HepG2 (cell line): ENCODE results near the gene RAB20. TPM values are rescaled to one million over a fixed set of nuclear protein-coding genes. Genes with fewer than 3 reads are reported as not detected.
"Not testable (repeated sequence)": the region's sequence is repeated elsewhere in the genome, so short reads cannot be mapped to it uniquely, and the experiment has no call there.

ENCODE experiments used
- ATAC-seq: fragments of 200-7000 bp; cut with Tn5 transposase; 3 replicates; pipeline ENCODE4 v1.9.1; 2020; ENCODE audit warnings: mild to moderate bottlenecking, moderate library complexity
- BruUV-seq: library from RNA; stranded (reverse); fragments of 400-500 nt; replicated peaks from 2 replicates; lab custom pipeline; 2021; lab: Mats Ljungman, UMichigan
- CTCF ChIA-PET: fragments of 300-600 bp; formaldehyde crosslinking; extraction: SDS; loops from one replicate; lab custom pipeline; 2021; ENCODE audit warnings: low total read pairs, inconsistent platforms, low intra/inter-chr PET ratio; lab: Yijun Ruan, JAX
- POLR2A ChIA-PET: fragments of 350-600 bp; sonication (Branson Sonifier 250); formaldehyde crosslinking; loops from one replicate; lab custom pipeline; 2020; ENCODE audit warnings: antibody characterized with exemption, inconsistent platforms; lab: Yijun Ruan, JAX
- DNase-seq: peaks from one replicate; pipeline ENCODE4 v3.0.0-alpha.2; 2015; ENCODE audit warnings: low spot score
- FAIRE-seq: peaks from 3 replicates; lab custom pipeline; 2011; peaks lifted over from hg19 to GRCh38; lab: Jason Lieb, UNC
- H2AFZ ChIP-seq: one replicate; pipeline ENCODE4 v1.6.1; 2011; ENCODE audit warnings: low read length, inconsistent platforms
- H3K27ac ChIP-seq: fragments of 300-600 bp; 3 replicates; pipeline ENCODE4 v1.8.0; 2011; ENCODE audit warnings: mixed run types, mild to moderate bottlenecking, mixed read lengths, low read length, inconsistent platforms; ENCODE audit not compliant: insufficient read depth; ENCODE audit errors: extremely low read length
- H3K27me3 ChIP-seq, 2 experiments: fragments of 200-600 bp in 1 of 2; 2 replicates in 1 of 2; 3 replicates in 1 of 2; pipeline versions ENCODE4 v1.6.0 to v1.8.0; 2011; ENCODE audit warnings: low read length in 2 of 2, mild to moderate bottlenecking in 2 of 2, moderate library complexity in 2 of 2, inconsistent platforms in 1 of 2; ENCODE audit not compliant: insufficient read depth in 2 of 2, control insufficient read depth in 1 of 2
- H3K36me3 ChIP-seq, 2 experiments: fragments of 200-600 bp in 1 of 2; replicated peaks in 1 of 2; 2 replicates in 1 of 2; 3 replicates in 1 of 2; pipeline versions ENCODE4 v1.5.1 to v1.8.0; 2011; ENCODE audit warnings: low read length in 2 of 2, inconsistent platforms in 1 of 2; ENCODE audit not compliant: insufficient read depth in 2 of 2, control insufficient read depth in 1 of 2
- H3K4me1 ChIP-seq: 2 replicates; pipeline ENCODE4 v1.5.1; 2012; ENCODE audit warnings: low read length, inconsistent platforms; ENCODE audit not compliant: insufficient read depth
- H3K4me2 ChIP-seq: 2 replicates; pipeline ENCODE4 v1.6.0; 2011; ENCODE audit warnings: low read depth, low read length, inconsistent platforms
- H3K4me3 ChIP-seq, 3 experiments: fragments of 200-600 bp in 1 of 3; sonication (generic), shearing (Covaris generic) in 1 of 3; replicated peaks in 1 of 3; 2 replicates each; pipeline ENCODE4 v1.5.1; 2011 to 2016; ENCODE audit warnings: low read length in 3 of 3, inconsistent platforms in 2 of 3, low read depth in 2 of 3, mild to moderate bottlenecking in 2 of 3, control low read depth in 1 of 3, mixed read lengths in 1 of 3; ENCODE audit not compliant: insufficient read depth in 1 of 3
- H3K79me2 ChIP-seq: one replicate; pipeline ENCODE4 v1.6.1; 2011; ENCODE audit warnings: low read length, inconsistent platforms; ENCODE audit not compliant: insufficient read depth
- H3K9ac ChIP-seq: 2 replicates; pipeline ENCODE4 v1.6.0; 2011; ENCODE audit warnings: mild to moderate bottlenecking, low read depth, low read length, inconsistent platforms; ENCODE audit not compliant: insufficient read depth
- H3K9me3 ChIP-seq: 2 replicates; pipeline ENCODE4 v1.5.1; 2012; ENCODE audit warnings: mild to moderate bottlenecking, low read length
- H4K20me1 ChIP-seq: 2 replicates; pipeline ENCODE4 v1.6.0; 2011; ENCODE audit warnings: inconsistent platforms, mild to moderate bottlenecking, low read length, moderate library complexity; ENCODE audit not compliant: insufficient read depth
- DNMT3B ChIP-seq: conservative IDR thresholded peaks from 2 replicates; pipeline ENCODE4 v1.6.1; 2016; ENCODE audit warnings: missing biosample characterization, control low read depth
- NFKBIZ ChIP-seq: IDR thresholded peaks from 2 replicates; pipeline ENCODE4 v1.6.1; 2018; ENCODE audit warnings: missing genetic modification reagents, missing compliant biosample characterization
- NR2F1 ChIP-seq, 2 experiments: fragments of 450-650 bp in 1 of 2; formaldehyde crosslinking in 1 of 2; IDR thresholded peaks; 2 replicates each; pipeline versions ENCODE4 v1.5.0 to v1.6.1; 2016 to 2020; ENCODE audit warnings: mild to moderate bottlenecking in 1 of 2, missing compliant biosample characterization in 1 of 2, missing genetic modification reagents in 1 of 2, moderate library complexity in 1 of 2
- YEATS2 ChIP-seq: sonication (generic); formaldehyde crosslinking; IDR thresholded peaks from 2 replicates; pipeline ENCODE4 v1.4.0; 2020; ENCODE audit warnings: missing genetic modification reagents, borderline replicate concordance
- ZNF496 ChIP-seq: sonication (generic); formaldehyde crosslinking; IDR thresholded peaks from 2 replicates; pipeline ENCODE4 v1.8.1; 2023; ENCODE audit warnings: mild to moderate bottlenecking, moderate library complexity, missing genetic modification reagents; ENCODE audit not compliant: insufficient replicate concordance
- WGBS: methylation state at CpG from one replicate; pipeline ENCODE4 v1.1.6; 2017; ENCODE audit warnings: low lambda C conversion rate; 5-methylcytosine and 5-hydroxymethylcytosine counted together
- in situ Hi-C: cut with HindIII; loops from 2 replicates; pipeline ENCODE4 v1.10.0; 2017; ENCODE audit warnings: low pct_unique_long_range_greater_than_20kb; ENCODE audit not compliant: extremely low pct_ligation_motif_present
- intact Hi-C: fragments of 100-400 bp; cut with micrococcal nuclease; formaldehyde crosslinking; loops from one replicate; pipeline ENCODE4 v1.10.0; 2022; ENCODE audit not compliant: unreplicated experiment
- polyA plus RNA-seq, 8 experiments: library from polyadenylated mRNA; depleted of rRNA in 3 of 8; stranded (reverse) in 7 of 8; unstranded in 1 of 8; fragments of >200 nt; fragmentation: Illumina TruSeq in 4 of 8; extraction: Trizol in 4 of 8; gene quantifications; 2 replicates each; pipeline versions ENCODE4 v1.2.1 to v1.2.3, GENCODE V29; 2011 to 2016; ENCODE audit warnings: low read depth in 4 of 8, missing spikeins in 1 of 8, mixed read lengths in 1 of 8; ENCODE audit not compliant: insufficient read depth in 1 of 8
- total RNA-seq, 5 experiments: library from RNA; depleted of rRNA; stranded (reverse); fragments of >200 nt; fragmentation: Illumina TruSeq; extraction: Trizol; gene quantifications; 2 replicates each; pipeline ENCODE4 v1.2.3, GENCODE V29; 2016; ENCODE audit warnings: low read depth in 1 of 5
- TF ChIP-seq, protein P1 (sequence below): sonication (generic); formaldehyde crosslinking; IDR thresholded peaks from 2 replicates; pipeline ENCODE4 v1.5.0; 2020; ENCODE audit warnings: missing genetic modification reagents
- TF ChIP-seq, protein P2 (sequence below): sonication (generic); formaldehyde crosslinking; conservative IDR thresholded peaks from 2 replicates; pipeline ENCODE4 v1.8.1; 2023; ENCODE audit warnings: missing genetic modification reagents
- TF ChIP-seq, protein P3 (sequence below): IDR thresholded peaks from 2 replicates; pipeline ENCODE4 v1.6.1; 2012; ENCODE audit warnings: low read length, improper control_type of control experiment
- TF ChIP-seq, protein P4 (sequence below), 2 experiments: sonication (generic) in 1 of 2; formaldehyde crosslinking in 1 of 2; IDR thresholded peaks; 2 replicates each; pipeline versions ENCODE4 v1.5.1 to v1.6.1; 2011 to 2020; ENCODE audit warnings: borderline replicate concordance in 1 of 2, low read depth in 1 of 2, low read length in 1 of 2, mild to moderate bottlenecking in 1 of 2, missing genetic modification reagents in 1 of 2, moderate library complexity in 1 of 2

Gene RAB20
- total and polyA plus RNA-seq, 2 of the 13 experiments (the other 11 are each of a cell fraction or from before 2014, with no cell fraction given): 15.6 to 30.5 TPM

DNA sequence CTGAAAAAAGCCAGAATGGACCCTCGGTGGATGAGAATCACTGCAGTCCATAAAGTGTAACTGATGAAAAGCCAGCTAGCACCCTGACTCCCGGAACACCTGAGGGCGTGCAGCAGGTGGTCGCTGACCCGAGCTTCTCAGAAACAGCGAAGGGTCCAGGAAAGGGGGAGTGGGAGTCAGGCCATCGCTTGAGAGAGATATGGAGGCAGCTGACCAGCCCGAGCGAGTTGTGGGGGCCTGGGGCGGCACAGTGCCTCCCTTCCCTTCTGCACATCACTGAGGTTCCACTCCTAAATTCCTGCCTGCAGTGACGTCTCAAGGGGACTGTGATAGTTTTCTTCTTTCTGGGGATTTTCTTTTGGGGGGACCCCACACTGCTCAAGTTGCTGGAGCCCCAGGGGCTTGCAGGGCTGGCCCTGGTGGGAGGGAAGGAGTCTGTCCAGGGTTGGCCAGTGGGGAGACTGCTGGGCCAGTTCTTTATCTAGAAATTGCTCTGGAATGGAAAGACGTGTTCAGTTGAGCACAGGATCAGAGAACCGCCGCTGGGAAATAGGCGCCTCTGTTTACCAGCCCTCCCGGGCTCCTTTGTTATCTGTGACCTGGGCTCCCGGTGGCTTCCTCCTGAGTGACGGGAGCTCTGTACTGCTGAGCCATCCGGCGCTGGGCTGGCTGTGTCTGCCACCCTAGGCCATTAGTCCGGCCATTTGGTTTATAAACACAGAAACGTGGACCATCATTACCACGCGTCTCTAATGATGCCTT lies 71.3 kb downstream of the RAB20 start (continued):
- TF ChIP-seq ZNF496: no peak
- peak in 1 of 2 experiments; percentile 70; a peak in 2 of 4 replicates for TF ChIP-seq NR2F1 (CRISPR knock-in tag; IDR thresholded peaks at IDR 0.05)
- TF ChIP-seq, protein P1, sequence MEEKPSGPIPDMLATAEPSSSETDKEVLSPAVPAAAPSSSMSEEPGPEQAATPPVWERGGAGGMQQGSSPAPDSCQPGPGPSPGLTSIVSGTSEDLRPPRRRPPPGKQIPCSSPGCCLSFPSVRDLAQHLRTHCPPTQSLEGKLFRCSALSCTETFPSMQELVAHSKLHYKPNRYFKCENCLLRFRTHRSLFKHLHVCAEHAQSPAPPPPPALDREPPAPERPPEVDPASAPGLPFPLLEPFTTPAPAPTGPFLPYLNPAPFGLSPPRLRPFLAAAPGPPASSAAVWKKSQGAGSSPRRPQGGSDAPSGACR (CRISPR knock-in tag): no peak
- TF ChIP-seq, protein P2, sequence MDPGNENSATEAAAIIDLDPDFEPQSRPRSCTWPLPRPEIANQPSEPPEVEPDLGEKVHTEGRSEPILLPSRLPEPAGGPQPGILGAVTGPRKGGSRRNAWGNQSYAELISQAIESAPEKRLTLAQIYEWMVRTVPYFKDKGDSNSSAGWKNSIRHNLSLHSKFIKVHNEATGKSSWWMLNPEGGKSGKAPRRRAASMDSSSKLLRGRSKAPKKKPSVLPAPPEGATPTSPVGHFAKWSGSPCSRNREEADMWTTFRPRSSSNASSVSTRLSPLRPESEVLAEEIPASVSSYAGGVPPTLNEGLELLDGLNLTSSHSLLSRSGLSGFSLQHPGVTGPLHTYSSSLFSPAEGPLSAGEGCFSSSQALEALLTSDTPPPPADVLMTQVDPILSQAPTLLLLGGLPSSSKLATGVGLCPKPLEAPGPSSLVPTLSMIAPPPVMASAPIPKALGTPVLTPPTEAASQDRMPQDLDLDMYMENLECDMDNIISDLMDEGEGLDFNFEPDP (CRISPR knock-in tag): no peak
- no peak for TF ChIP-seq YEATS2 (CRISPR knock-in tag)
- TF ChIP-seq, protein P3, sequence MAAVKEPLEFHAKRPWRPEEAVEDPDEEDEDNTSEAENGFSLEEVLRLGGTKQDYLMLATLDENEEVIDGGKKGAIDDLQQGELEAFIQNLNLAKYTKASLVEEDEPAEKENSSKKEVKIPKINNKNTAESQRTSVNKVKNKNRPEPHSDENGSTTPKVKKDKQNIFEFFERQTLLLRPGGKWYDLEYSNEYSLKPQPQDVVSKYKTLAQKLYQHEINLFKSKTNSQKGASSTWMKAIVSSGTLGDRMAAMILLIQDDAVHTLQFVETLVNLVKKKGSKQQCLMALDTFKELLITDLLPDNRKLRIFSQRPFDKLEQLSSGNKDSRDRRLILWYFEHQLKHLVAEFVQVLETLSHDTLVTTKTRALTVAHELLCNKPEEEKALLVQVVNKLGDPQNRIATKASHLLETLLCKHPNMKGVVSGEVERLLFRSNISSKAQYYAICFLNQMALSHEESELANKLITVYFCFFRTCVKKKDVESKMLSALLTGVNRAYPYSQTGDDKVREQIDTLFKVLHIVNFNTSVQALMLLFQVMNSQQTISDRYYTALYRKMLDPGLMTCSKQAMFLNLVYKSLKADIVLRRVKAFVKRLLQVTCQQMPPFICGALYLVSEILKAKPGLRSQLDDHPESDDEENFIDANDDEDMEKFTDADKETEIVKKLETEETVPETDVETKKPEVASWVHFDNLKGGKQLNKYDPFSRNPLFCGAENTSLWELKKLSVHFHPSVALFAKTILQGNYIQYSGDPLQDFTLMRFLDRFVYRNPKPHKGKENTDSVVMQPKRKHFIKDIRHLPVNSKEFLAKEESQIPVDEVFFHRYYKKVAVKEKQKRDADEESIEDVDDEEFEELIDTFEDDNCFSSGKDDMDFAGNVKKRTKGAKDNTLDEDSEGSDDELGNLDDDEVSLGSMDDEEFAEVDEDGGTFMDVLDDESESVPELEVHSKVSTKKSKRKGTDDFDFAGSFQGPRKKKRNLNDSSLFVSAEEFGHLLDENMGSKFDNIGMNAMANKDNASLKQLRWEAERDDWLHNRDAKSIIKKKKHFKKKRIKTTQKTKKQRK: no peak
- no peak for TF ChIP-seq DNMT3B (CRISPR knock-in tag)
- TF ChIP-seq, protein P4, sequence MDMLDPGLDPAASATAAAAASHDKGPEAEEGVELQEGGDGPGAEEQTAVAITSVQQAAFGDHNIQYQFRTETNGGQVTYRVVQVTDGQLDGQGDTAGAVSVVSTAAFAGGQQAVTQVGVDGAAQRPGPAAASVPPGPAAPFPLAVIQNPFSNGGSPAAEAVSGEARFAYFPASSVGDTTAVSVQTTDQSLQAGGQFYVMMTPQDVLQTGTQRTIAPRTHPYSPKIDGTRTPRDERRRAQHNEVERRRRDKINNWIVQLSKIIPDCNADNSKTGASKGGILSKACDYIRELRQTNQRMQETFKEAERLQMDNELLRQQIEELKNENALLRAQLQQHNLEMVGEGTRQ (IDR thresholded peaks at IDR 0.05; ENCODE audit: low read depth, low read length): no peak
- TF ChIP-seq, protein P4 (CRISPR knock-in tag; IDR thresholded peaks at IDR 0.05; ENCODE audit: borderline replicate concordance): no peak
- TF ChIP-seq NFKBIZ (CRISPR knock-in tag): no peak

DNA sequence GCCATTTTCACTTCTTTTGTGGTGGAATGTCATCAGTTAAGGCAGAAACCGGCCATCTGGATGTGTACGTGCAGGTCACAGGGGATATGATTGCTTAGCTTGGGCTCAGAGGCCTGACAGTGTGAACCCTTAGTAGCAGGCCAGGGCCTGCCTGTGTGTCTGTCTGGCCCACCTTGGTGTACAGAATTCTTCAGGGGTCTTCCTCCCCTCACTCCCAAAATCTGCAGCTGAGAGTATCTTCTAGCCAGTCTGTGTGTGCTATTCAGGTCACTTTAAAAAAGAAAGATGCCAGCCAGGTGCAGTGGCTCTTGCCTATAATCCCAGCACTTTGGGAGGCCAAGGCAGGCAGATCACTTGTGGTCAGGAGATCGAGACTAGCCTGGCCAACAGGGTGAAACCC lies 74.6 kb downstream of the RAB20 start:
- H3K4me2 ChIP-seq, in situ Hi-C loops, H3K4me3 ChIP-seq, H3K27ac ChIP-seq, H3K9ac ChIP-seq, H3K9me3 ChIP-seq, FAIRE-seq, DNase-seq, H2AFZ ChIP-seq, POLR2A ChIA-PET, H4K20me1 ChIP-seq, H3K79me2 ChIP-seq, BruUV-seq, intact Hi-C loops, ATAC-seq, H3K36me3 ChIP-seq, CTCF ChIA-PET: not testable (repeated sequence)
- H3K4me1 ChIP-seq: peaks cover 76% of the 10 kb centered on the region
- 64% methylated on average over 3 of the region's 3 CpGs for WGBS
- H3K27me3 ChIP-seq: peaks cover 0 to 12% of the 10 kb centered on the region in 2 experiments; a peak in 3 of 5 replicates
